Dermis blood vessel endothelial cell (primary cell): ENCODE data around the gene INHBE. TPM values are rescaled to one million over a fixed set of nuclear protein-coding genes. Genes with fewer than 3 reads are reported as not detected.
A peak's percentile ranks its signal among the peaks of the same experiment; 100 is the strongest.

ENCODE experiments used
- DNase-seq: peaks from one replicate; pipeline ENCODE4 v3.0.0; 2010
- total RNA-seq: library from RNA; depleted of rRNA; stranded (reverse); fragments of >200 nt; gene quantifications from 2 replicates; pipeline ENCODE4 v1.2.3, GENCODE V29; 2014

Gene INHBE
- total RNA-seq, 1 donor from 2014 or later, result not detected

GRCh38 chr12:57461276-57461916 lies 6.3 kb downstream of the INHBE start:
- peak; percentile 44 for DNase-seq

GRCh38 chr12:57461917-57462250 lies 6.8 kb downstream of the INHBE start:
- peak; percentile 11 for DNase-seq

GRCh38 chr12:57462251-57462911 lies 7.3 kb downstream of the INHBE start:
- DNase-seq, result peak; percentile 90

- DNase-seq, result no peak
Observed at GRCh38 chr12:57462912-57463253, 7.8 kb downstream of the INHBE start.

GRCh38 chr12:57464569-57464968 lies 9.5 kb downstream of the INHBE start:
- no peak for DNase-seq

- DNase-seq, result no peak
Observed at GRCh38 chr12:57465030-57465746, 10.1 kb downstream of the INHBE start.

- DNase-seq, result no peak
Observed at GRCh38 chr12:57465747-57466505, 10.8 kb downstream of the INHBE start.

- DNase-seq, result no peak
Observed at GRCh38 chr12:57467212-57467874, 12.2 kb downstream of the INHBE start.

- DNase-seq, result no peak
Observed at GRCh38 chr12:57467915-57468314, 12.8 kb downstream of the INHBE start.

GRCh38 chr12:57469296-57470164 lies 14.4 kb downstream of the INHBE start:
- DNase-seq, result no peak

- DNase-seq, result no peak
Observed at GRCh38 chr12:57470286-57470969, 15.3 kb downstream of the INHBE start.

GRCh38 chr12:57470970-57471656 lies 16.0 kb downstream of the INHBE start:
- no peak for DNase-seq

- DNase-seq, result no peak
Observed at GRCh38 chr12:57471661-57472060, 16.6 kb downstream of the INHBE start.

GRCh38 chr12:57472391-57472790 lies 17.3 kb downstream of the INHBE start:
- DNase-seq, result no peak

GRCh38 chr12:57473392-57473791 lies 18.3 kb downstream of the INHBE start:
- no peak for DNase-seq

GRCh38 chr12:57473886-57474285 lies 18.8 kb downstream of the INHBE start:
- DNase-seq, result no peak

- no peak for DNase-seq
Observed at GRCh38 chr12:57474430-57474829, 19.3 kb downstream of the INHBE start.

- DNase-seq, result no peak
Observed at GRCh38 chr12:57474862-57475261, 19.8 kb downstream of the INHBE start.

GRCh38 chr12:57475271-57476161 lies 20.4 kb downstream of the INHBE start:
- DNase-seq, result peak; percentile 35
